Measurements from ENCODE around the gene SOHLH1.

Gene SOHLH1

GRCh38 chr9:135660407-135660806, 38.9 kb downstream of the SOHLH1 start:
- no peak for TF ChIP-seq YY1 (IDR thresholded peaks at IDR 0.05; ENCODE audit: low read depth)

- TF ChIP-seq FOXM1 (IDR thresholded peaks at IDR 0.05; ENCODE audit: borderline replicate concordance, low read depth), result no peak
- TF ChIP-seq MAX (IDR thresholded peaks at IDR 0.05), result no peak
- no peak for TF ChIP-seq CREB1 (IDR thresholded peaks at IDR 0.05; ENCODE audit: low read depth)
- no peak for TF ChIP-seq NFIC (IDR thresholded peaks at IDR 0.05)
- no peak for TF ChIP-seq YY1 (IDR thresholded peaks at IDR 0.05; ENCODE audit: low read depth)
- TF ChIP-seq TAF1 (IDR thresholded peaks at IDR 0.05; ENCODE audit: low read depth), result no peak
- no peak for TF ChIP-seq TEAD4 (IDR thresholded peaks at IDR 0.05)
- TF ChIP-seq ZBTB7A (IDR thresholded peaks at IDR 0.05; ENCODE audit: low read depth), result no peak
- TF ChIP-seq TCF12 (IDR thresholded peaks at IDR 0.05; ENCODE audit: low read depth), result no peak
- no peak for TF ChIP-seq CEBPB (IDR thresholded peaks at IDR 0.05)
- no peak for TF ChIP-seq EP300 (IDR thresholded peaks at IDR 0.05; ENCODE audit: borderline replicate concordance)
- TF ChIP-seq, protein P1, sequence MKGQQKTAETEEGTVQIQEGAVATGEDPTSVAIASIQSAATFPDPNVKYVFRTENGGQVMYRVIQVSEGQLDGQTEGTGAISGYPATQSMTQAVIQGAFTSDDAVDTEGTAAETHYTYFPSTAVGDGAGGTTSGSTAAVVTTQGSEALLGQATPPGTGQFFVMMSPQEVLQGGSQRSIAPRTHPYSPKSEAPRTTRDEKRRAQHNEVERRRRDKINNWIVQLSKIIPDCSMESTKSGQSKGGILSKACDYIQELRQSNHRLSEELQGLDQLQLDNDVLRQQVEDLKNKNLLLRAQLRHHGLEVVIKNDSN (IDR thresholded peaks at IDR 0.05), result no peak
- TF ChIP-seq REST (IDR thresholded peaks at IDR 0.05; ENCODE audit: low read depth), result no peak
- no peak for TF ChIP-seq RAD21 (IDR thresholded peaks at IDR 0.05; ENCODE audit: low read depth)
- no peak for TF ChIP-seq EGR1 (IDR thresholded peaks at IDR 0.05)
Measured at GRCh38 chr9:135659252-135659651, 40.0 kb downstream of the SOHLH1 start.

- TF ChIP-seq CREB1 (IDR thresholded peaks at IDR 0.05; ENCODE audit: low read depth) (no peak), NFIC (IDR thresholded peaks at IDR 0.05) (no peak), MAX (IDR thresholded peaks at IDR 0.05) (no peak), RAD21 (IDR thresholded peaks at IDR 0.05; ENCODE audit: low read depth) (no peak), REST (IDR thresholded peaks at IDR 0.05; ENCODE audit: low read depth) (no peak), ZBTB7A (IDR thresholded peaks at IDR 0.05; ENCODE audit: low read depth) (no peak), YY1 (IDR thresholded peaks at IDR 0.05; ENCODE audit: low read depth) (no peak), TAF1 (IDR thresholded peaks at IDR 0.05; ENCODE audit: low read depth) (no peak), EP300 (IDR thresholded peaks at IDR 0.05; ENCODE audit: borderline replicate concordance) (no peak), EGR1 (IDR thresholded peaks at IDR 0.05) (no peak), TEAD4 (IDR thresholded peaks at IDR 0.05) (no peak)
- TF ChIP-seq, protein P1 (IDR thresholded peaks at IDR 0.05), result no peak
Measured at GRCh38 chr9:135657416-135657815, 41.9 kb downstream of the SOHLH1 start.

DNA sequence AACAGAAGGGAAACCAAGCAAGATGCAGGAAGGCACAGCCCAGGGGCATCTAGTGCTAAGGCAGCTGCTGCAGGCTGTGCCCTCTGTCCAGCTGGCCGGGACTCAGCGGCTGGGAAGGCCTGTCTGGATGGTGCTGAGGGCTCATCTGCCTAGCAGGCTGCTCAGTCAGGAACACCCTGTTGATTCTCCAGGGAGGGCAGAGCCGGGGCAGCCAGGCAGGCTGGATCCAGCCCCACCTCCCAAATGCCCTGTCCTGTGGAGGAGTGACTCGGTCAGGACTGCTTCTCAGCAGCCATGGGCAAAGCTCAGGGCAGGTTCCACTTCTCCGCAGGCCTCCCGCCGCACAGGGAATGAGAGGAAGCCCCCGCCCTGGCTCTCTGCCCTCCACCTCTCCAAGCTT, 44.0 kb downstream of the SOHLH1 start:
- TF ChIP-seq EGR1 (IDR thresholded peaks at IDR 0.05) (no peak), TCF12 (IDR thresholded peaks at IDR 0.05; ENCODE audit: low read depth) (no peak), TEAD4 (IDR thresholded peaks at IDR 0.05) (no peak), MAX (IDR thresholded peaks at IDR 0.05) (no peak), YY1 (IDR thresholded peaks at IDR 0.05; ENCODE audit: low read depth) (no peak), EP300 (IDR thresholded peaks at IDR 0.05; ENCODE audit: borderline replicate concordance) (no peak), FOXM1 (IDR thresholded peaks at IDR 0.05; ENCODE audit: borderline replicate concordance, low read depth) (no peak), CEBPB (IDR thresholded peaks at IDR 0.05) (no peak), NFIC (IDR thresholded peaks at IDR 0.05) (no peak)
- TF ChIP-seq, protein P1 (IDR thresholded peaks at IDR 0.05), result no peak

DNA sequence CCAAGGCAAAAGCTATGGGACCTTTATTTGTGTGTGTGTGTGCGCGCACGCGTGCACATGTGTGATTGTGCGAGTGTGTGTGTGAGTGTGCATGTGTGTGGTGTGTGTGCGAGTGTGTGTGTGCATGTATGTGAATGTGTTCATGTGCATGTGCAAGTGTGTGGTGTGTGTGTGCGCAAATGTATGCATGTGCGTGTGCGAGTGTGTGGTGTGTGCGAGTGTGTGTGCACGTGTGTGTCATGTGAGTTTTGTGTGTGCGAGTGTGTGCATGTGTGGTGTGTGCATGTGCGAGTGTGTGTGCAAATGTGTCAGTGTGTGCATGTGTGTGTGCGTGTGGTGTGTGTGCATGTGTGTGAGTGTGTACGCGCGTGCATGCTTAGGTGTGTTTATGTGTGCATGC, 48.9 kb downstream of the SOHLH1 start:
- no peak for TF ChIP-seq RAD21 (IDR thresholded peaks at IDR 0.05; ENCODE audit: low read depth)
- TF ChIP-seq, protein P1 (IDR thresholded peaks at IDR 0.05), result no peak
- no peak for TF ChIP-seq CREB1 (IDR thresholded peaks at IDR 0.05; ENCODE audit: low read depth)
- no peak for TF ChIP-seq EGR1 (IDR thresholded peaks at IDR 0.05)
- TF ChIP-seq EP300 (IDR thresholded peaks at IDR 0.05; ENCODE audit: borderline replicate concordance), result no peak
- no peak for TF ChIP-seq NFIC (IDR thresholded peaks at IDR 0.05)
- no peak for TF ChIP-seq REST (IDR thresholded peaks at IDR 0.05; ENCODE audit: low read depth)
- no peak for TF ChIP-seq TCF12 (IDR thresholded peaks at IDR 0.05; ENCODE audit: low read depth)
- no peak for TF ChIP-seq CEBPB (IDR thresholded peaks at IDR 0.05)
- TF ChIP-seq TEAD4 (IDR thresholded peaks at IDR 0.05), result no peak
- TF ChIP-seq ZBTB7A (IDR thresholded peaks at IDR 0.05; ENCODE audit: low read depth), result no peak
- no peak for TF ChIP-seq MAX (IDR thresholded peaks at IDR 0.05)
- TF ChIP-seq YY1 (IDR thresholded peaks at IDR 0.05; ENCODE audit: low read depth), result no peak
- no peak for TF ChIP-seq FOXM1 (IDR thresholded peaks at IDR 0.05; ENCODE audit: borderline replicate concordance, low read depth)
- no peak for TF ChIP-seq TAF1 (IDR thresholded peaks at IDR 0.05; ENCODE audit: low read depth)
